T-helper 1 cell (primary cell): ENCODE measurements around the gene CHCHD6.

Source experiments
- DNase-seq, 5 donors: peaks; one replicate each; pipeline ENCODE4 v3.0.0-alpha.2; 2012 to 2020
- total RNA-seq, 4 donors: gene quantifications; one replicate each; lab custom pipeline; 2026; lab: John Stamatoyannopoulos, UW

CHCHD6 gene
- total RNA-seq, result 4.3 to 8.6 (median 6.0) reads per million in 4 donors

GRCh38 chr3:126703512-126704493, at the start of gene CHCHD6:
Gene CHCHD6 (plus strand): TSS chr3:126704240. CDS start chr3:126704313, 73 bp downstream.
- peak; percentile 90 to 95 (median 92) for DNase-seq

- peak in 3 of 5 donors; percentile 41 to 62 (median 52) for DNase-seq
Observed at GRCh38 chr3:126654571-126655383, 49.3 kb upstream of the CHCHD6 start, which contains the start of gene TXNRD3. Gene TXNRD3 (minus strand): TSS chr3:126655124.

DNA sequence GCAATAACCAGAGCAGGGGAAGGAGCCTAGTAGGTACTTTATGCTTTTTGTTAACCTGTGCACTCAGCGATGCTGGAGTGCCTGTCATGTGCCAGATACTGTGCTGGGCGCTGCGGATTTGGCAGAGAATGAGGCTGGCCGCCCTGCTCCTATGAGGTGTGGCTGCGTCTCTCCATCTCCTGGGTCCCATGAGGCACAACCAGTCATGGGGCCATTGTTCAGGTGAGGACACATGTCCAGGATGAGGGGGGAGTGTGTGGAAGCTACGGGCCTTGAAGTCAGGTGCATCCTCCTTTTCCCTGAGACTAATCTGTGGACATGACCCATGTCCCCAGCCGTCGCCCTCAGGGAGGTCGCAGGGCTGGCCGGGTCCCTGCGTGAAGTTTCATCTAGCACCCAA, 48.2 kb upstream of the CHCHD6 start:
- no peak for DNase-seq

- DNase-seq, result no peak
Observed at GRCh38 chr3:126656371-126657134, 47.5 kb upstream of the CHCHD6 start.

- no peak for DNase-seq
Observed at GRCh38 chr3:126657901-126658300, 46.1 kb upstream of the CHCHD6 start.

GRCh38 chr3:126658584-126658983, 45.5 kb upstream of the CHCHD6 start:
- DNase-seq, result no peak

DNA sequence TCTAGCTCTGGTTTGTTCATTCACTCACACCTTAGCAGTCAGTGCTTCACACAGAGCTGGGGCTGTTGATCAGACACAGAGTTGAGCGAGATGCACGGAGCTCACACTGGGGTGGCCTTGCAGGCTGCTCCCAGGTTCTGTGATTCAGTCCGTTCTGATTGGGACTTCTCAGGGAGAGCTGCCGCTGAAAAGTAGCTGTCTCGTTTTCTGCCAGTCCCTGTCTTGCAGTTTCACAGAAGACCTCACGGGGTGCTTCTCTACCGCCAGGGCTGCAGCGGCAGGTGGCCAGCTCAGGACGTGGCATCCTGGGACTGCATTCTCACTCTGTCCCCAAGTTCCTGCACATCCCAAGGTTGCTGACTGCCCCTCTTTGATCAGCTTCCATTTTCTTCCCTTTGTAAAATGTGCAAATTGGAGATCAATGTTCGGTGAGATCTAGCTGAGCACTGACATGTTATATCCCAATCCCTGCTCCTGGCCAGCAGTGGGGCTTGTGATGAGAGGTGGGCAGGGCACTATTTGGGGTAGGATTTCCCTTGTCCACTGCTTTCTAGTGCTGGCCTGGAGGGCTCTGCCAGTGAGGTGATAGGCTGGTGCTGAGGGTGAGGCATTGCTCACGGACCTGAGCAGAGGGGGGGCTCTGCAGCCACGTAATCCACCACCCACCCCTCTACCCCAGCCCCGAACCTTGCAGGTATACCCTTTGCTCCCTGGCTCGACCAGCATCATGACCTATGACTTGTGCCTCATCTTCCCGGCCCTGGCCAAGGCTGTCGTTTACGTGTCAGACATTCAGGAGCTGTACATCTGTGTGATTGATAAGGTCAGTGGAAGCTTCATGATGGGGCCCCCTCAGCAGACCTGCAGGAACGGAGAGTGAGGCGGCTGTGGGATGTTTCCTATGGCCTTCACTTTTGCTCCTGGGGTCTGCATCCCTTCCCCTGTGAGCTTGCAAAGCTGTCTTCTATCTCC, 43.8 kb upstream of the CHCHD6 start:
- no peak for DNase-seq

DNA sequence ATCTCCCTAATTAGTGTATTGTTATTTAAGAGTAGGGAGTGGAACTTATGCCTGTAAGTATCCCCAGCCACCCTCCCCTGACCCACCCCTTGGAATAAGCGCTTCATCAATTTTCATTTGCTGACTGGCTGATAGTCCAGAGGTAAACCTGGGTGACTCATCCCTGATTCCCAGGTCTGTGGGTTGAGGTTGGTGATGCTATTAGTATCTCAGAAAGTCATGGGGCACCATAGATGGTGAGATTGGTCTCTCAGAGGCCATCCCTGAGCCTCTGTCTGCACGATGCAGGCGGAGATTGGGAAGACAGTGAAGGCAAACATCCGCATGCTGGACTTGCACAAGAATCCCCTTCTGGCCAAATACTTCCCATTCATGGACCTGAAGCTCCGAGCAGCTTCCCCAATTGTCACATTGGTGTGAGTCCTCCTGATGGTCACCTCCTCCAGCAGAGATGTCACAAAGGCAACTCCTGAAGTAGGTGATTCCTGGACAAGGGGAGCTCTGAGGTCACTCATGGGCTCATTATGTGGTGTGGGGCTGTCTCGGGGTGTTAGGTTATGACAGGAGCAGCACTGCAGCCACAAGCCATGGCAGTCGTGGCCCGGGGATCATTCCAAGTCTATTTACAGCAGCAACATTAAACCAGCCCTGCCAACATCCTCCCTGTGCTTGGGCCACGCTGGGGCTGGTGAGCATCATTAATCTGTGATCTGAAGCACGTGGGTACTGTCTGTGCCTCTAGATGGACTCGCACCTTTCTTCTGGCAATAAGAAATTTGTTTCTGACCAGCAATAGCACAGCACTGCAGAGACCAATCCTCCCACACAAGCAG, 42.3 kb upstream of the CHCHD6 start:
- no peak for DNase-seq

- DNase-seq, result no peak
Observed at GRCh38 chr3:126663257-126663656, 40.8 kb upstream of the CHCHD6 start.

DNA sequence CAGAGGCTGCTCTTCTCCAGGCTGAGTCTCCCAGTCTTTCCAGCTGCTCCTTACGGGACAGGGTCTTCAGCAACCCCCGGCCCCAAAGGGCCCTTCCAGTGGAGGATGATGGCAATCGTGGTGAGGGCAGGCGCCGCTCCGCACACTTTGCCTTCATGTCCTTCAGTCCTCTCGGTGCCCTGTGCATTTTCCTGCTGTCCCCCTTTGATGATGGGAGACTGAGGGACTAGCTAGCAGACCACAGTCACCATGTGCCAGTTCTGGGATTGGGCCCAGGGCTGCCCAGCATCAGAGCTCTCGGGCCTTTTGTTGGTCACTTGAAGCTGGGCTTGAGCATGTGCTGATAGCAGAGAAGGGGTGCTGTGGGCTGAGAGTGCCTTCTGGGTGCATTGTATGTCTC, 40.3 kb upstream of the CHCHD6 start:
- DNase-seq, result no peak

DNA sequence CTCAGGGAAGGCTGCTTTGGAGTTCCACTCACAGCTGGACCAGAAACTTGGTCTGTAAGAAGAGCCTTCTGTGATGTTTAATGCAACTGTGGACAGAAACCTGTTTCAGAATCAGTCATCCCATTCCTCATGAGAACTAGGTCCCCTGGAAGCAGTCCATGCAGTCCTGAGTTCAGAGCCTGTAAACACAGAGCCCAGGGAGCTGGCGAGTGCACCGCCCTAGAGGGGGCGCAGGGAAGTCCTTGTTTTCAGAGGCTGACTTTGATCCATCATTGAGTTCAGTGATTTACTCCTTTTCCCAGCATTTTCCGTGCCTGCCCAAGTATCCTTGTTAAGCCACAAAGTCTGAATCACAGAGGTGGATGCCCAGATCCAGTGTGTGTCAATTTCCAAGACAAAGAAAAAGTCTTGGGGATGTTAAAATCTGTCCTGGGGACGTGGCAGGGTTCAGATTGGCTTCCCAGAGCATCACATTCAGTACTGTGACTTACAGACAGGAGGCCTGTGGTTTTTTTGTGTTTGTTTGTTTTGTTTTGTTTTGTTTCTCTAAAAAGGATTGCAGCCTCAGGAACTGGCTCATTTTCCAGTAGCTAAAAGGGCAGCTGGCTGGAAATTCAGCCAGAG, 39.3 kb upstream of the CHCHD6 start:
- DNase-seq, result no peak

- DNase-seq, result no peak
Observed at GRCh38 chr3:126665221-126665936, 38.7 kb upstream of the CHCHD6 start.

GRCh38 chr3:126665959-126666657, 37.9 kb upstream of the CHCHD6 start:
- DNase-seq, result no peak

- DNase-seq, result no peak
Observed at GRCh38 chr3:126666658-126667528, 37.1 kb upstream of the CHCHD6 start.

DNA sequence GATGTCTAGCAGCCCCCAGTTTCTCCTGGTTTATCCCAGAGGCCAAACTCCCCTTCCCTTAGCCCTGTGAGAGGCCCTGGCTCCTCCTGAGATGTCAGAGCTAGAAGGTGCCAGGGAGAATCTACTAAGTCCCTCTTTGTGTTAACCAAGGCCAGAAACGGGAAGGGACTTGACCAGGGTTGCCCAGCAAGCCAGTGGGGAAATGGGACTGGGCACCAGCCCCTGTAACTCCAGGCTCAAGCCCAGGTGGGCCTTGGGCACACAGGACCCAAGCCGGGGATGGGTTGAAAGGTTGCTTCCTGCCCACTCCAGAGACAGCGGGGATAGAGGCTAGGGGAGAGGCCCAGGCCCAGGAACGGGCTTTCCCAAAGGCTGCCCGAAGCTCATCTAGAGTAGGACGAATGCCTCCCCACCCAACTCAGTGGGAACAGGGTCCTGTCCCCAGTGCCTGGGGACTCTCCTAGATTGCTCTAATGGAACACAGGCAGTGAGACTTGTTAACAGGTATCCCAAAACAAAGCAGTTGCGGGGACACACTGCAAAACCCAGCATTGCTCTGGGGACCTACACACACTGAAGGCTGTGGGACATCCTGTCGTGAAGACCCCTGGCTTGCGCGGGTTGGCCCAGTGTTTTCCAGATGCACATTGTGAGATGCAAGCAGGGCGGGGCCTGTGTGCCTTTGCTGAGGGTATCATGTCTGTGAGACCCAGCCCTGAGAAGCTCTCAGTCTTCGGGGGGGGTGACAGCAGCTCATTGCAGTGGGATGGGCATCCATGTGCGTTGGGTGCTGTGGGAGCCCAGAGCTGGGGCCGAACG, 36.2 kb upstream of the CHCHD6 start:
- DNase-seq, result no peak
